SK-N-MC (cell line): ENCODE data around the gene OPCML.
A peak's percentile ranks its signal among the peaks of the same experiment; 100 is the strongest.

Experiments
- DNase-seq: peaks from one replicate; pipeline ENCODE4 v3.0.0-alpha.2; 2011; ENCODE audit warnings: low read depth, low spot score
- H3K27ac ChIP-seq: fragments of 200-600 bp; sonication (generic); 2 replicates; pipeline ENCODE4 v1.5.1; 2016; ENCODE audit warnings: mixed run types
- H3K36me3 ChIP-seq: fragments of 200-600 bp; sonication (generic); 2 replicates; pipeline ENCODE4 v1.6.1; 2017; ENCODE audit warnings: antibody characterized with exemption, low read length, mixed read lengths; ENCODE audit not compliant: insufficient read depth
- H3K4me3 ChIP-seq: fragments of 200-600 bp; sonication (generic); 2 replicates; pipeline ENCODE4 v1.5.1; 2016
- H3K9ac ChIP-seq: fragments of 200-600 bp; sonication (generic); 2 replicates; pipeline ENCODE4 v1.8.0; 2017; ENCODE audit warnings: mixed run types, mixed read lengths; ENCODE audit not compliant: insufficient read length
- H3K9me3 ChIP-seq: fragments of 200-600 bp; sonication (generic); 2 replicates; pipeline ENCODE4 v1.6.1; 2017; ENCODE audit warnings: low read depth, mild to moderate bottlenecking, antibody characterized with exemption, low read length, moderate library complexity, mixed read lengths
- EZH2 ChIP-seq: fragments of 200-600 bp; sonication (generic); IDR thresholded peaks from one replicate; pipeline ENCODE4 v1.6.1; 2017; ENCODE audit warnings: antibody characterized with exemption
- FOXP2 ChIP-seq: optimal IDR thresholded peaks from 2 replicates; pipeline ENCODE3; 2011; ENCODE audit warnings: mild to moderate bottlenecking, moderate library complexity; ENCODE audit not compliant: insufficient read depth; ENCODE audit errors: extremely low read length, control extremely low read depth
- POLR2AphosphoS5 ChIP-seq: IDR thresholded peaks from 2 replicates; pipeline ENCODE4 v1.6.1; 2012; ENCODE audit warnings: mild to moderate bottlenecking, low read depth, low read length, borderline replicate concordance

Gene OPCML

GRCh38 chr11:133047036-133047770, 485.1 kb downstream of the OPCML start:
- H3K9me3 ChIP-seq: no peaks in the 10 kb centered on the region
- H3K36me3 ChIP-seq: no peaks in the 10 kb centered on the region
- TF ChIP-seq POLR2AphosphoS5 (no peak), EZH2 (no peak), FOXP2 (no peak)
- no peak overlapping the region for H3K9ac ChIP-seq
- no peak for DNase-seq
- H3K27ac ChIP-seq: 0 out of 2 replicates have a peak overlapping the region, but pooled peaks have one; percentile 31
- no peak overlapping the region for H3K4me3 ChIP-seq

GRCh38 chr11:133046252-133046651, 486.0 kb downstream of the OPCML start:
- H3K9me3 ChIP-seq: no peaks in the 10 kb centered on the region
- H3K36me3 ChIP-seq: no peaks in the 10 kb centered on the region
- 0 out of 2 replicates have a peak overlapping the region, but pooled peaks have one; percentile 31 for H3K27ac ChIP-seq
- H3K9ac ChIP-seq: no peak overlapping the region
- no peak overlapping the region for H3K4me3 ChIP-seq
- no peak for DNase-seq
- TF ChIP-seq EZH2 (no peak), FOXP2 (no peak), POLR2AphosphoS5 (no peak)

- TF ChIP-seq FOXP2: no peak
- no peak for TF ChIP-seq POLR2AphosphoS5
- TF ChIP-seq EZH2: no peak
- no peak for DNase-seq
- Histone ChIP-seq H3K9me3 (no peaks in the 10 kb centered on the region), H3K27ac (no peak overlapping the region), H3K36me3 (no peaks in the 10 kb centered on the region), H3K4me3 (no peak overlapping the region), H3K9ac (no peak overlapping the region)
These were observed 490.1 kb downstream of the OPCML start for GRCh38 chr11:133041928-133042882.

- no peak overlapping the region for H3K27ac ChIP-seq
- no peak for DNase-seq
- no peaks in the 10 kb centered on the region for H3K36me3 ChIP-seq
- no peak overlapping the region for H3K4me3 ChIP-seq
- no peak for TF ChIP-seq FOXP2
- TF ChIP-seq POLR2AphosphoS5: no peak
- no peak for TF ChIP-seq EZH2
- no peaks in the 10 kb centered on the region for H3K9me3 ChIP-seq
- no peak overlapping the region for H3K9ac ChIP-seq
These were observed 491.1 kb downstream of the OPCML start for GRCh38 chr11:133041181-133041580.

- H3K27ac ChIP-seq: no peak overlapping the region
- no peaks in the 10 kb centered on the region for H3K9me3 ChIP-seq
- H3K9ac ChIP-seq: no peak overlapping the region
- TF ChIP-seq EZH2 (no peak), POLR2AphosphoS5 (no peak), FOXP2 (no peak)
- H3K36me3 ChIP-seq: no peaks in the 10 kb centered on the region
- DNase-seq: no peak
- H3K4me3 ChIP-seq: no peak overlapping the region
These were observed 491.9 kb downstream of the OPCML start for GRCh38 chr11:133040289-133040900.

- Histone ChIP-seq H3K9ac (no peak overlapping the region), H3K27ac (no peak overlapping the region), H3K36me3 (no peaks in the 10 kb centered on the region), H3K9me3 (no peaks in the 10 kb centered on the region), H3K4me3 (no peak overlapping the region)
- no peak for DNase-seq
- TF ChIP-seq FOXP2 (no peak), POLR2AphosphoS5 (no peak), EZH2 (no peak)
These were observed 493.5 kb downstream of the OPCML start for GRCh38 chr11:133038850-133039249.

- Histone ChIP-seq H3K9ac (no peak overlapping the region), H3K4me3 (no peak overlapping the region), H3K36me3 (no peaks in the 10 kb centered on the region), H3K27ac (no peak overlapping the region), H3K9me3 (no peaks in the 10 kb centered on the region)
- no peak for DNase-seq
- TF ChIP-seq FOXP2: no peak
These were observed 497.4 kb downstream of the OPCML start for GRCh38 chr11:133034929-133035328.

- H3K27ac ChIP-seq: no peak overlapping the region
- TF ChIP-seq EZH2 (no peak), FOXP2 (no peak), POLR2AphosphoS5 (no peak)
- no peak overlapping the region for H3K4me3 ChIP-seq
- no peak for DNase-seq
- H3K9ac ChIP-seq: no peak overlapping the region
- H3K9me3 ChIP-seq: no peaks in the 10 kb centered on the region
- no peaks in the 10 kb centered on the region for H3K36me3 ChIP-seq
These were observed 503.2 kb downstream of the OPCML start for GRCh38 chr11:133029107-133029506.
